HG02884 (cell line): Measurements from ENCODE around the gene MRPL22.
A peak's percentile ranks its signal among the peaks of the same experiment; 100 is the strongest.
"Not testable (repeated sequence)": the region's sequence is repeated elsewhere in the genome, so short reads cannot be mapped to it uniquely, and the experiment has no call there.

Source experiments
- ATAC-seq: cut with Tn5 transposase; IDR thresholded peaks from one replicate; pipeline ENCODE4 v1.9.1; 2021; ENCODE audit warnings: mild to moderate bottlenecking, moderate library complexity; ENCODE audit not compliant: unreplicated experiment

Gene MRPL22

DNA sequence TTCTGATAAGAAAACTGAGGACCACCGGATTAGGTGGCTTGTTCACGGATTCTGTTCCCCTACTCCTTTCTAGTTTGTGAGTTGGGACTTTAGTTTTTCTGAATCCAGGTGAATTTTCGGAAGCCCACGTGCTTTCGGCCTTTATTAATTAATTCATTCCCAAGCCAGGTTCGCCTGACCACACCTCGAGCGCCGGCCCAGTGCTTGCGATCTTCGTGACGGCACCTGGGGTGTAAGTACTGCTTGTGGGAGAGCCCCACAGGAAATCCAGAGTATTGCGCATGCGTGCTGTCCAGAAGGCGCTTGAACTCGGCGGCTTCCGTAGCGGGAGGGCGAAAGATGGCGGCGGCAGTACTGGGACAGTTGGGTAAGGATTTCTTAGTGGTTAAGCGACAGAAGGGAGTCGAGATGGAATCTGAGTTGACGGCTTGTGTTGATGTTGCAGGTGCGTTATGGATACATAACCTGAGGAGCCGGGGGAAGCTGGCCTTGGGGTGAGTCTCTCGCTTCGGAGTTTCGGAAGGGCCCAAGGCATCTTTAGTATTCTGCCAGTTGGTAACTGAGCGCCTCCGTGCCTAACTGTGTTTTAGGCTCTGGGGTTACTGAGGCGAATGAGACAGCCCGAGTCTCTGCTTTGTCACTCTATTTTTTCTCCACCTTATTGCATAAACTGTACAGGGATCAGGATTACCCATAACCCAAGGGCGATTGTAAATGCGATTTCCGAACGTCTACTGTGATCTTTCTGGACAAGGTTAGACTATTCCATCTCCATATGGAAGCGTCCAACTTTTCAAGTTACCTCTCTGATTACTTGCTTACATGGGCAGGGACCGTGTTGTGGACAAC is at the start of gene MRPL22:
Gene MRPL22, plus strand, starts transcription at position 302 of the 849 bp plus-strand sequence. Its CDS starts 38 bp downstream, at position 340.
- peak; percentile 40 for ATAC-seq

DNA sequence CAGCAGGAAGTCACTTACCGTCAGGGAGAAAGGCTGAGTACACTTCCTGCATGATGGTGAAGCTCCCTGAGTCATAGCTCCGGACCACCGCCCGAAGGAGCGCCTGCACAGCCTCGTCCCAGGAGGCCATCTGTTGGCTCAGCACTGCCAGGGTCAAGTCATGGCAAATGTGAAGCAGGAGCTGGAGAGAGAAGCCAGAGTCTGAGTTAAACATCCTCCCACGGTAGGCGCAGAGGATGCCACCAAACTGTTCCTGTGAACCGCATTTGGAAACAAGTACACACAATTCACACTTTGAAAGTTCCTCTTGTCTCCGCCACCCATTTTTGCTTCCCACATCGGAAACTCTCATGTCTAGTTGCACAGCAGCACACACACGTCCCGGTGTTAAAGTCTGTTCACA is 48.5 kb upstream of the MRPL22 start:
- no peak for ATAC-seq

DNA sequence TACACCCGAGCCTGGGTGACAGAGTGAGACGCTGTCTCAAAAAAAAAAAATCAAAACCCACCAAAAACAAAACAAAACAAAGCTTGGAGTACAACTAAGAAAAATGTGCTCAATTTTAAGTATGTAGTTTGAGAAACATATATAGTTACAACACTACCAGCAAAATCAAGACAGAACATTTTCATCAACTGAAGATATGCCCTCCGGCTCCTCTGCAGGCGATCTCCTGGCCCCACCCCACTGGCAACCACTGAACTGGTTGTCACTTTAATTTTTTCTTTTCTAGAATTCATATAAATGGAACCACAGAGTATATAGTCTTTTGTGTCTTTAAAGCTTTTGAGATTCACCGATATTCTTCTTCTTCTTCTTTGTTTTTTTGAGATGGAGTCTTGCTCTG is 47.5 kb upstream of the MRPL22 start:
- no peak for ATAC-seq

DNA sequence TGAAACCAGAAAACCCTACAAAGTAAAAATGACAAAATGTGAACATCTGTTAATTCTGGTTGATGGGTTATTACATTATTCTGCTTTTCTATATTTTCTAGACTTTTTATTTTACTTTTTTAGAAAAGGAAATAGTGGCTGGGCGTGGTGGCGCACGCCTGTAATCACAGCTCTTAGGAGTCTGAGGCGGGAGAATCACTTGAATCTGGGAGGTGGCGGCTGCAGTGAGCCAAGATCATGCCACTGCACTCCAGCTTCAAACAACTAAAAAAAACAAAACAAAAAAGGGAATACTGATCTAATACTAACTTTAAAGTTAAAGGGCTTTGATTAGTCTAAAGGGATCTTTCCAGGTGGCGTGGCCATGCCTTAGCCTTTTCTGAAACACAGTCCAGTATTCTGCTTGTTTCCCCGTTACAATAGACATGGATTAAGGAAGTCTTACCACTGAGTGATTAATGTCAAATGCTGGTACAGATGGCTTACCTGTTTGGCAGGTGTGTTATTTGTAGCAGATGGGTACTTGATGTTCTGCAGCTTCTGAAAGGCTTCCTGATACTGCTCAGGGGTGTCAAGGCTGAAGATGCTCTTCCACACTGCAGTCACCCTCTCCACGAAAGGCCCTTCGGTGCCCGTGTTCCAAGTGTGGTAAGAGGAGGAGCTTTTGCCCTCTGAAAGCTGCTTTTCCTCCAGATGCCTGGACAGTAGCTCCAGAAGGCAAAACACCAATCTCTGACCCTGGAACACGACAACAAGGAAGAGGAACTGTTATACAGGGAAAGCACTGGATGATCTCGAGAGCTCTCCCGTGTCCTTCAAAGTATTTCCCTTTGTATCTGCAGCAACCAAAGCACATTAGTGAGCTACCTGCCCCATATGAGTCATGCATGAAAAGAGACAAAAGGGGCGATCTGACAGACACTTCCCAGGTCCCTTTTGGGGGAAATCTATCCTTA is 45.0 kb upstream of the MRPL22 start:
- ATAC-seq = no peak

DNA sequence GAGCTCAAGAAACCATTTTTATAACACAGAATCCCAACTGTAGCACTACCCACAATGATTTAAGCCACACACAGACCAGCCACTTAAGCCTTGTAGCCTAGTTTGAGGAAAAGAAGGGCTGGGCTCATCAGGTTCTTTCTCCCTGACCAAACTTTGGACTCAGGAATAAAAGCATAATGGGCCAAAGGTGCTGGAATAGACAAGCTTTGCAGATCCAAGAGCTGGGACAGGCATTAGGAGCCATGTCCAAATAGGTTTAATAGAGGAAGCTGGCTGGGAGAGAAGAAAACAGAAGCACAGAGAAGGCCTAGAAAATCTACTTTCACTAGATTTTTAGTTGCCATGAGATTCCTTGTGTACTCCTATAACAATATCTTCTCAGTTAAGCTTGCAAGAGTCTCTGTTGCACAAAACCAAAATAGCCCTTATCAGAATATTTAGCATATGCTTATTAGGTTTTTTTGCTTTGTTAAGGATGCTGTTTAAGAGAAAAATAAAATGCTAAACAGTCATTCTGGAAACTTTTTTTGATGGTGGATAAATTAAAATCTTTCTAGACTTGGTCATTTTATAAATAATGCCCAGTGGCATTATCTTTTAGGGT is 44.2 kb upstream of the MRPL22 start:
- ATAC-seq = no peak

DNA sequence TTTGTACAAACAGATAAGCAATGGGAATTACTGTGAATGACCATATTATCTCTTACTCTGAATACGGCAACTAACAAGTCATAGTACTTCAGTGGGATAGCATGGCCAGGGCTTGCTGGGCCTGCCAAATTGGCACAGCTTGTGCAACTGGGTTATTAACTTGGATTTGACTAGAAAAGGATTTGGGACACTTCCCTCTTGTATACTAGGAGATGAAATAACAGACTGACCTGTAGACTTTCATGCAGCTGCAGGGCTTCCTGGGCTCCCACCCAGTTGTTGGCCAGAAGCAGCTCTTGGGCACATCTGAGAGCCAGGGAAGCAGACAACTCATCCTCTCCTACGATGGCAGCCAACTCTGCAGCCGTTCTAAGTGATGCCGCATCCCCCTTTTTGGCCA is 42.7 kb upstream of the MRPL22 start:
- ATAC-seq = no peak

DNA sequence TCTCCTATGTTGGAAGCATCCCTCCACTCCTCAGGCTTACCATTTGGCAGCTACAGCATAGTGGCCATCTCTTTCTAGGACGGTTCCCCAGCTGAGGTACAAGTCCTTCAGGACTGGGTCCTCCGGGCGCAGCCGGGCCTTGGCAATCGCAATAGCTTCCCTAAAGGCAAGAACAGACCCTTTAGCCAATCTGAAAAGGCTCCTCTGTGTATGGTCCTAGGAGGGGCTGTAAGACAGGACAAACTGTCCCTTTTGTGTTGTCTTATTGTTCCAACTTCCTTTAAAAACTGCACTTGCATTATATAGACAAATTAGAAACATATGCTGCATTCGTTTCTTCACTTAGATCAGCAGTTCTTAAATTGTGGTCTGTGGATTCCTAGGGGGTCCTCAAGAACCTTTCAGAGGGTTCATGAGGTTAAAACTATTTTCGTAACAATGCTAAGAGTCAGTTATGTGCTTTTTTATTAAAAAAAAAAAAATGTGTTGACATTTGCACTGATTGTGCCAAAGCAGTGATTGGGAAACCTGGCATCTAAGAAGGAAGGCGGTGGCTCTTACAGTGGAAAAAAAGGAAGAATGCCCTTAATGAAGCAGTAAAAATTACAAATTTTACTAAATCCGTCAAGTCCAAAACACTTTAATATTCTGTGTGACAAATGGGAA is 41.6 kb upstream of the MRPL22 start:
- ATAC-seq = no peak

DNA sequence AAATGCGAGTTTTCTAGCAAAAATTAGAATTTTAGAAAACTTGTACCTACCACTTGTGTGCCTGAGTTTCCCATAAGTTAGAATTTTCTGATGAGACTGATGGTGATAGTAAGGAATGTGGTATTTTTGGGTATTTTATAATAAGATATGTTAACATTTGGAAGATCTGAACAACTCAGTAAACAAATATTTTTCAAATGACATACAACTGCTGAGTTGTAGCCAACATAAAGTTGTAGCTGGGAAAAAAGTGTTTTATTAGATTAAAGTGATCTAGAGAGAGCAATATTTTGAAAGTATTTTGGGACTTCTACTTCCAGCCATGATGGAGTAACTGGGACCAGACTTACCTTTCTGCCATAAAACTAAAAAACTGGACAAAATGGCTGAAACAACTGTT is 40.8 kb upstream of the MRPL22 start:
- no peak for ATAC-seq

DNA sequence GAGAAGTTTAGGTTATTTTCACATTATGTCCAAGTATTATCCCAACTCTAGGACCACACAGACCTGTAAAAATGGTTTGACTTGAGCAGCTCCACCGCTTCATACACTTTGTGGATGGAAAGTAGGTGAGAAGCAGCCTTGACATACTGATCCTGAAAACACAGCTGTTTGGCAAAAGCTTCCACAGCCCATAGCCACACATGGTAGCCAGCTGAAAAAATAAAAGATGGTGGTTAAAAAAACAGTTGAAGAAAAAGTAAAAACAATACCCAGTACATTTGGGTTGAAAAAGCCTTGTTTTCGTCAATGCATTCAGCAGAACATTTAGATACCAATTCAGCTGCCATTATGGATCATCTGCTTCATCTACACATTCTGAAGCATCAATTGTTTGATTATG is 39.6 kb upstream of the MRPL22 start:
- ATAC-seq = no peak

DNA sequence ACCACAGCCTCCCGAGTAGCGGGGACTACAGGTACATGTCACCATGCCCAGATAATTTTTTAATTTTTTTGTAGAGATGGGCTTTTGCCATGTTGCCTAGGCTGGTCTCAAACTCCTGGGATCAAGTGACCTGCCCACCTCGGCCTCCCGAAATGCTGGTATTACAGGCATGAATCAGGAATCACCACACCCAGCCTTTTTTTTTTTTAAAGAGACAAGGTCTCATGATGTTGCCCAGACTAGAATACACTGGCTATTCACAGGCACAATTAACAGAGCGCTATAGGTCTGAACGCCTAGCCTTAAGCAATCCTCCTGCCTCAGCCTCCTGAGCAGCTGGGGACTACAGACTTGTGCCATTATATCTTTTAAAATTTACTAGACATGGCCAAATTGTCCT is 39.0 kb upstream of the MRPL22 start:
- no peak for ATAC-seq

DNA sequence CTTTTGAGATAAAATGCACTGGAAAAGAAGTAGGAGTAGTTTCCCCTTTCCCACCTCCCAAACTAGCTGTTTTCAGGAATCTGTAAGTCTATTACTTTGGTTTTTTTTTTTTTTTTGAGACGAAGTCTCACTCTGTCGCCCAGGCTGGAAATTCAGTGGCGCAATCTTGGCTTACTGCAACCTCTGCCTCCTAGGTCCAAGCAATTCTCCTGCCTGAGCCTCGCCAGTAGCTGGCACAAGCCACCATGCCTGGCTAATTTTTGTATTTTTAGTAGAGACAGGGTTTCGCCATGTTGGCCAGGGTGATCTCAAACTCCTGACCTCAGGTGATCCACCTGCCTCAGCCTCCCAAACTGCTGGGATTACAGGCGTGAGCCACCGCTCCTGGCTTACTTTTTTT is 35.3 kb upstream of the MRPL22 start:
- ATAC-seq = not testable (repeated sequence)

DNA sequence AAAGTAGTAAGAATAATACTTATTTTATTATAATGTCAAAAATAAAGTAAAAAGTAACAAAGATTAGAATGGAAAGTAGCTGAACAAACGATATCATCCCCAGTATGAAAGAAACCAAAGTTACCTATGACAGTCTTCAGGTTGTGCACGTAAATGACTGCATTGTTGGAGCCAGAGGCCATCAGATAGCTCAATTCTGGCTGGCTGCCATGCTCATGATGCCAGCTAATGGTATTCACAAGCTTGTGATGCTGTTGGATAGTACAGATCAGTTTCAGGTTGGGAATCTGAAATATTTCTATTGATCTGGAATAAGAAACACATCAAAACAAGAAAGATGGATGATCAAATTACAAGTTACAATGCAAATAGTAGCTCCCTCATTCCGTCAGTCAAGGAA is 24.0 kb upstream of the MRPL22 start:
- ATAC-seq = no peak

DNA sequence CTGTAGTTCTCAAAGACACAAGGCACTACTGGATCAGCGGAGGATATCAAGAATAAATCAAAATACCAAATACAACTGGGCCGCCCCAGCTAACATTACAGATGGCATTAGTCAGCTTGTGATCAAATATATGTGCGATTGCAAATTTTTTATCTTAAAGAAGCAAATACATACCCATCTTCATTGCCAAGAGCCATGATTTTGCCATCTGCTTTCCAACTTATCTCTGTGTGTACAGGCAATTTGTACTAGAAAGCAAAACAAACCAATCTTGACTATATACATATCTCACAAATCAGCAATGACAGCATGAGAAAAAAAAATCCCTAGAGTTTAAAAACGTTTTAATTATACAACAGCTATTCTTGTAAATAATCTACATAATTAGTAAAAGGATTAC is 23.1 kb upstream of the MRPL22 start:
- ATAC-seq = no peak

DNA sequence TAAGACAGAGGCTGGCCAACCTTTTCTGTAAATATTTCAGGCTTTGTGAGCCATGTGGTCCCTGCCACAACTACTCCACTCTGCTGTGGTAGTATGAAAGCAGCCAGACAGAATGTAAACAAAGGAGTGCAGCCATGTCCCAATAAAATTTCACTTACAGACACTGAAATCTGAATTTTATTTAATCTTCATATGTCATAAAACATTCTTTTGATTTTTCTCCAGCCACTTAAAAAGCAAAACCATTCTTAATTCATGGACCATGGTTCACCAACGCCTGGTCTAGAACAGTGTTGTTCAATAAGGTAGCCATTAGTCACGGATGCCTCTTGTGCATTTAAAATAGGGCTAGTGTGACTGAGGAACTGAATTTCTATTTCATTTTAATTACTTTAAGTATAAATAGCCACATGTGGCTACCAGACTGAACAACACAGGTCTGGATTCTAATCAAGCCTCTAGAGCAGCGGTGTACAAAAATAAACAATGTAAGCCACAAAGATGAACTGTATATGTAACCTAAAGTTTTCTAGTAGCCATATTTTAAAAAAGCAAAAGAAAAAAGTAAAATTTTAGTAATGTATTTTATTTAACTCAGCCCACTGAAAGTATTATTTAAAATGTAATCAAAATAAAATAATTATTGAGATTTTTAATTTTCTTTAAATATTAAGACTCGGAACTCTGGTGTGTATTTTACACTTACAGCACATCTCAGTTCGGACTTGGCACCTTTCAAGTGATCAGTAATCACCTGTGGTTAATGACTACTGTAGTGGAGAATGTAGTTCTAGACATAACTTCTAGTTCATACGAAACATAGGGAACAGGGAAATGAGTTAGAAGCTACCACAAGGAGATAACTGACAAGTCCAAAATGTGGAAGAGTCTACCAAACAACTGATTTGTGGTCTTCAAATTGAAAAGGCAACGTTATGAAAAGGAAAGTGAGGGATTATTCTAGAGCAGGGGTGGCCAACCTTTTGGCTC is 17.1 kb upstream of the MRPL22 start:
- no peak for ATAC-seq

DNA sequence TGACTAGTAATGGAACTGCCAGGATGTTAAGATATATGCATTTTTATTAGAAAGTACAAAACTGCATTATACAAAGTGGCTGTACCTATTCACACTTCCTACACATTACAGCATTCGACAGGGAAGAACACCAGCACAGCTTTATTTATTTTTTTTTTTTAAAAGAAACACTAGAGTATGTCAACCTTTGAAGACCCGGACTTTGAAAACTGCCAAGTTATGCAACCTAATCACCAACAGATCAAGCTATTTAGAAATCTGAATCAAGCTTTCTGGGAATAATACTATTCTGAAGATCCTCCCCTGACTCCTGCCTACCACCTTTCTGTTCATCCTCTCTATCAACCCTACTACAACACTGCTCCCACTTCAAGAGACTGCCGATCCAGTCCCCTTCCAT is 7.3 kb upstream of the MRPL22 start:
- no peak for ATAC-seq

DNA sequence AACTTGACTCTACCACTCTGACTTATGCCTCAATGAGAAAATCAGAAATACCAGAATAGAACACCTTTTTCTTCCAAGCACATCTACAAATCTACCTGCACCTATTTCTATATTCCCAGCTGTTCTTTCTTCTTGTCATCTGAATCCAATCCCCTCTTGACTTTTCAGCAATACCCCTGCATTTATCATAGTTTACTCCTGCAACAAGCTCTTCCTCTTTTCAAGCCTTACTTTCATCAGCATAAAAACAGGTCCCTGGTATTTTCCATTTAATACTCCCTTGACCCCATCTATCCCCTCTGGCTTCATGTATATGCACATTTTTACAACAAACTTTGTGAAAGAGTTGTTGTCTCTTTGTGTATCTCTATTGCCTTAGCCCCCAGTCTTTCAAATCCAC is 6.0 kb upstream of the MRPL22 start:
- no peak for ATAC-seq

DNA sequence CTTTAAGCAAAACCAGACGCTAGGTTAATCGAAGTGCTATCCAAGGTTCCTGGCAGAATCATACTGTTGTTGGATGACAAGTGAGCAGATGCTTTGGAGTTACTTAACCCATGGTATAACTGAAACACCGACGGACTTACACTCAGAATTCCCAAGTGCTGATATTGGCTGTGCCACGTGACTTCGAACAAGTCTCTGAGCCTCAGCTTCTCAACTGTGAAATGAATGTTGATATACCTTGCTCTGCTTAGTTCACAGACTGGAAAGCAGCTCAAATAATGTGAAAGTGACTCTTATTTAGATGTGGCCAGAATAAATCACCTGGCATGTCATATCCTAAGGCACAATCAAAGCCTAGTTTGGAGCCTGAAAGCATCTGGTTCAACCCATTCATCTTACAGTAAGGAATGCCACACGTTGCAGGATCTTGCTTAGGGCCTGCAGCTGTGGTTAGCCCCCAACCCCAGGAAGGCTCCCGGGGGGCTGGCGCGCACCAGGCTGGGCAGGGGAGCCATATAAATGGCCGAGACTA is 3.6 kb upstream of the MRPL22 start:
- no peak for ATAC-seq

DNA sequence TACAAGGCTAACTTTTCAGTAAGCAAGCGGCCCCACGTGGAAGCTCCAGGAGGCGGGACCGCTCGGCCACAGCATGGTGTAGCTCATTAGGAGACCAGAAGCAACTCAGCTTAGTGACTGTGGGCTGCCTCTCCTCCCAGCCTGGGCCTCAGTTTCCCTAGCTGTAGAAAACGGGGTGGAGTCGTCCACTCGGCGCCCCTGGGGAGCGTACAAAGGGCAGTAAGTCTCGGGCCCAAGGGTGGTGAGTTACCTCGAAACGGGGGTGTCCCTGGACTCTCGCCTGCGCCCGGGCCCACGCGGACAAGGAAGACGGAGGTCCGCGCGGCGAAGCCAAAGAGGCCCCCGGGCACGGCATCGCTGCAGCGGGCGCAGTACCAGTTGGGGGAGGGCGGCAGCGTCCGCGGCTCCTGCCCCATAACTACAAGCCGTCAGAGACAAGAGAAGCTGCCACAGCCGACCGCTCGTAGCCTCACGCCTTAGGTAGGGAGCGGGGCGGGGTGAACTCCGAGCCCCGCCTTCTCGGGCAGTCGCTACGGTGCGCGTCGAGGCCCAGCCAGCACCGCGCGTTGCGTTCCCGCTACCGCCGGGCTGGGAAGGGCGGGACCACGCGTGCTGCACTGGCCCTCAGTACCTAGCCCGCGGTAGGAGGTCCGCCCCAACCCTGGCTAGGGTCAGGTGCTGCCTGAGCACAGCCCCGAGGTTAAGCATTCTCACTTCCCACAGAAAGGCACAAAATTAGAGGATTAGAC is 3.0 kb upstream of the MRPL22 start, which contains the start of gene GEMIN5:
Gene GEMIN5, minus strand, starts transcription at position 494 of the 749 bp plus-strand sequence. Its CDS starts 78 bp downstream, at position 416.
- peak; percentile 80 for ATAC-seq

DNA sequence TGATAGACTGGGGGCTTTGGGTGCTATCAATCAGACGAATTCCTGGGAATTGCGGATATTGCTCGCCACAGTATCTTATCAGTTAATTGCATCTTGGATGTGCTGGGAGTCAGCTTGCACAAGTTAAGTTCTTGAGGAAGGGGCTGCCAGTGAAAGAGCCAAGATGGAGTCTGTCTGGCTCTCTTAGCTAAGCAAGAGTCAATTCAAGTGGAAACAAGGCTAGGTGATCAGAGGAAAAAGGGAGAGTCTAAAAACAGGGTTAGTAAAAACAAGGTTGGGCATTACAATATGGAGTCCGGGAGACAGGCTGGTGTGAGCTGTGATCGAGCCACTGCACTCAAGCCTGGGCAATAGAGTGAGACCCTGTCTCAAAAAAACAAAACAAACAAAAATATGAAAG is 1.5 kb upstream of the MRPL22 start:
- not testable (repeated sequence) for ATAC-seq
